H1 (cell line): ENCODE results near the gene SYTL2. TPM values are rescaled to one million over a fixed set of nuclear protein-coding genes. Genes with fewer than 3 reads are reported as not detected.

Experiments used
- CTCF ChIA-PET: fragments of 300-600 bp; sonication (Branson Sonifier 250); formaldehyde crosslinking; loops from one replicate; lab custom pipeline; 2021; ENCODE audit not compliant: partially characterized antibody; lab: Charles Lee
- POLR2A ChIA-PET: fragments of 300-600 bp; sonication (Branson Sonifier 250); formaldehyde crosslinking; loops from one replicate; lab custom pipeline; 2021; ENCODE audit warnings: inconsistent platforms; ENCODE audit not compliant: partially characterized antibody; lab: Charles Lee
- DNase-seq, 2 experiments: peaks; one replicate each; pipeline versions ENCODE4 v3.0.0 to v3.0.0-alpha.2; 2010 to 2022; ENCODE audit warnings: low spot score in 2 of 2, low read depth in 1 of 2, mixed read lengths in 1 of 2
- FAIRE-seq: peaks from 2 replicates; lab custom pipeline; 2011; peaks lifted over from hg19 to GRCh38; lab: Jason Lieb, UNC
- H2AFZ ChIP-seq: 2 replicates; pipeline ENCODE4 v1.8.1; 2012; ENCODE audit warnings: low read length, inconsistent platforms
- H2AK5ac ChIP-seq: 2 replicates; pipeline ENCODE4 v1.6.1; 2013; ENCODE audit warnings: low read depth, low read length
- H2BK120ac ChIP-seq: replicated peaks from 2 replicates; pipeline ENCODE3; 2013; ENCODE audit warnings: low read depth, low read length, inconsistent platforms
- H2BK12ac ChIP-seq: 2 replicates; pipeline ENCODE4 v1.6.1; 2013; ENCODE audit warnings: low read depth, low read length
- H2BK15ac ChIP-seq: 2 replicates; pipeline ENCODE4 v1.6.1; 2013; ENCODE audit warnings: low read length
- H2BK20ac ChIP-seq: 2 replicates; pipeline ENCODE4 v1.6.1; 2013; ENCODE audit warnings: low read length
- H2BK5ac ChIP-seq: 2 replicates; pipeline ENCODE4 v1.6.1; 2013; ENCODE audit warnings: low read depth, low read length
- H3K14ac ChIP-seq: 2 replicates; pipeline ENCODE4 v1.6.1; 2013; ENCODE audit warnings: inconsistent platforms; ENCODE audit not compliant: insufficient read length
- H3K18ac ChIP-seq: 2 replicates; pipeline ENCODE4 v1.6.1; 2013; ENCODE audit warnings: low read length; ENCODE audit errors: extremely low read depth
- H3K23ac ChIP-seq: 2 replicates; pipeline ENCODE4 v1.6.1; 2013; ENCODE audit warnings: inconsistent platforms; ENCODE audit not compliant: insufficient read length
- H3K23me2 ChIP-seq: 2 replicates; pipeline ENCODE4 v1.6.1; 2013; ENCODE audit warnings: low read depth, low read length
- H3K27ac ChIP-seq: 2 replicates; pipeline ENCODE4 v1.6.1; 2011; ENCODE audit warnings: low read depth, low read length, inconsistent platforms
- H3K27me3 ChIP-seq, 4 experiments: replicated peaks in 1 of 4; 1 replicate in 1 of 4; 2 replicates in 3 of 4; pipeline versions ENCODE4 v1.6.1 to v1.8.1; 2011 to 2013; ENCODE audit warnings: low read length in 3 of 4, mild to moderate bottlenecking in 3 of 4, inconsistent platforms in 2 of 4, mixed read lengths in 2 of 4, moderate library complexity in 1 of 4; ENCODE audit not compliant: control insufficient read depth in 3 of 4, insufficient read depth in 3 of 4; ENCODE audit errors: extremely low read depth in 1 of 4
- H3K36me3 ChIP-seq, 4 experiments: 2 replicates each; pipeline versions ENCODE4 v1.6.1 to v1.8.1; 2011 to 2013; ENCODE audit warnings: mild to moderate bottlenecking in 4 of 4, low read length in 3 of 4, moderate library complexity in 2 of 4, control low read depth in 1 of 4, inconsistent platforms in 1 of 4; ENCODE audit not compliant: insufficient read depth in 4 of 4, control insufficient read depth in 2 of 4
- H3K4ac ChIP-seq: replicated peaks from 2 replicates; pipeline ENCODE3; 2013; ENCODE audit warnings: low read length, low read depth, mixed read lengths, inconsistent platforms; ENCODE audit not compliant: insufficient read length
- H3K4me1 ChIP-seq, 4 experiments: replicated peaks in 1 of 4; 1 replicate in 1 of 4; 2 replicates in 3 of 4; pipeline versions ENCODE4 v1.6.1 to v1.8.1; 2011 to 2013; ENCODE audit warnings: low read length in 3 of 4, inconsistent platforms in 2 of 4, mixed read lengths in 1 of 4; ENCODE audit not compliant: insufficient read depth in 4 of 4, control insufficient read depth in 3 of 4
- H3K4me2 ChIP-seq, 2 experiments: 2 replicates each; pipeline versions ENCODE4 v1.6.1 to v1.8.1; 2011 to 2013; ENCODE audit warnings: low read depth in 2 of 2, low read length in 2 of 2, control low read depth in 1 of 2, inconsistent platforms in 1 of 2, mild to moderate bottlenecking in 1 of 2; ENCODE audit not compliant: insufficient read depth in 1 of 2
- H3K4me3 ChIP-seq, 4 experiments: fragments of 200-600, 300-600 bp in 1 of 4; sonication (generic), shearing (Covaris generic), sonication (Bioruptor Twin) in 1 of 4; 2 replicates each; pipeline versions ENCODE4 v1.5.1 to v1.8.1; 2011 to 2016; ENCODE audit warnings: low read length in 4 of 4, low read depth in 3 of 4, control low read depth in 2 of 4, inconsistent platforms in 2 of 4, mild to moderate bottlenecking in 2 of 4, mixed read lengths in 1 of 4, moderate library complexity in 1 of 4; ENCODE audit not compliant: insufficient read depth in 2 of 4; ENCODE audit errors: extremely low read depth in 1 of 4
- H3K56ac ChIP-seq: replicated peaks from 2 replicates; pipeline ENCODE3; 2013; ENCODE audit warnings: low read depth, mild to moderate bottlenecking, mixed read lengths, low read length, inconsistent platforms; ENCODE audit not compliant: insufficient read length
- H3K79me1 ChIP-seq: 2 replicates; pipeline ENCODE4 v1.6.1; 2013; ENCODE audit warnings: low read depth, low read length, control low read depth
- H3K79me2 ChIP-seq, 2 experiments: 2 replicates each; pipeline versions ENCODE4 v1.6.1 to v1.8.1; 2012 to 2013; ENCODE audit warnings: low read length in 2 of 2, mild to moderate bottlenecking in 2 of 2, inconsistent platforms in 1 of 2; ENCODE audit not compliant: insufficient read depth in 2 of 2, control insufficient read depth in 1 of 2
- H3K9ac ChIP-seq, 4 experiments: replicated peaks in 1 of 4; 1 replicate in 1 of 4; 2 replicates in 3 of 4; pipeline versions ENCODE4 v1.6.1 to v1.8.1; 2011 to 2013; ENCODE audit warnings: low read depth in 3 of 4, low read length in 3 of 4, control low read depth in 2 of 4, mild to moderate bottlenecking in 2 of 4, moderate library complexity in 2 of 4, inconsistent platforms in 1 of 4; ENCODE audit errors: extremely low read depth in 1 of 4
- H3K9me3 ChIP-seq, 2 experiments: 2 replicates each; pipeline versions ENCODE4 v1.6.1 to v1.8.1; 2012 to 2013; ENCODE audit warnings: mild to moderate bottlenecking in 2 of 2, moderate library complexity in 2 of 2, control low read depth in 1 of 2, inconsistent platforms in 1 of 2, low read depth in 1 of 2, low read length in 1 of 2, mixed read lengths in 1 of 2; ENCODE audit not compliant: insufficient read depth in 2 of 2
- H4K20me1 ChIP-seq, 2 experiments: replicated peaks in 1 of 2; 2 replicates each; pipeline versions ENCODE3 to v1.8.1; 2011 to 2013; ENCODE audit warnings: inconsistent platforms in 2 of 2, low read length in 2 of 2, mild to moderate bottlenecking in 1 of 2; ENCODE audit not compliant: insufficient read depth in 2 of 2, control insufficient read depth in 1 of 2
- H4K5ac ChIP-seq: 2 replicates; pipeline ENCODE4 v1.6.1; 2013; ENCODE audit warnings: low read length, low read depth, mixed read lengths, inconsistent platforms; ENCODE audit not compliant: insufficient read length
- H4K8ac ChIP-seq: 2 replicates; pipeline ENCODE4 v1.8.0; 2013; ENCODE audit warnings: mild to moderate bottlenecking, moderate library complexity, low read length, inconsistent platforms; ENCODE audit not compliant: insufficient read depth; ENCODE audit errors: extremely low read depth
- H4K91ac ChIP-seq: replicated peaks from 2 replicates; pipeline ENCODE3; 2013; ENCODE audit warnings: low read length, mixed read lengths, inconsistent platforms; ENCODE audit not compliant: insufficient read length
- NRF1 ChIP-seq: IDR thresholded peaks from 2 replicates; pipeline ENCODE4 v1.6.1; 2011; ENCODE audit warnings: mild to moderate bottlenecking, low read depth, low read length, improper control_type of control experiment
- WGBS, 2 experiments: shearing (Covaris generic) in 1 of 2; methylation state at CpG; one replicate each; pipeline versions ENCODE4 v1.1.6 to v1.1.7; 2013 to 2015; ENCODE audit warnings: low lambda C conversion rate in 2 of 2, mixed read lengths in 2 of 2, inconsistent platforms in 1 of 2, low coverage in 1 of 2, missing lambda C conversion rate in 1 of 2; ENCODE audit not compliant: insufficient replicate concordance in 2 of 2, insufficient coverage in 1 of 2, insufficient read length in 1 of 2; ENCODE audit errors: extremely low coverage in 1 of 2, missing lambda C conversion rate in 1 of 2; 5-methylcytosine and 5-hydroxymethylcytosine counted together
- polyA plus RNA-seq, 7 experiments: library from polyadenylated mRNA; depleted of rRNA in 3 of 7; stranded (reverse) in 5 of 7; unstranded in 2 of 7; fragments of >200 nt in 5 of 7; fragments of 200-250 nt in 2 of 7; gene quantifications; 1 replicate in 5 of 7; 2 replicates in 1 of 7; 4 replicates in 1 of 7; pipeline versions ENCODE4 v1.2.1 to v1.2.3, GENCODE V29; 2011 to 2013; ENCODE audit warnings: missing spikeins in 2 of 7, mixed read lengths in 2 of 7
- total RNA-seq: library from RNA; stranded (reverse); fragmentation: NEBNext Ultra II Directional; extraction: Animal tissue kit (Norgen Biotek cat#: 25700); gene quantifications from 2 replicates; pipeline ENCODE4 v1.2.1, GENCODE V29; 2021

SYTL2 gene
- total and polyA plus RNA-seq, 2 of the 8 experiments (the other 6 are each of a cell fraction or from before 2014, with no cell fraction given), result 1.3 to 9.1 TPM

- H4K8ac ChIP-seq, result no peak overlapping the region
- H3K4me3 ChIP-seq, result no peak overlapping the region
- H3K36me3 ChIP-seq, result no peaks in the 10 kb centered on the region
- H3K4me2 ChIP-seq, result no peak overlapping the region
- no peak for TF ChIP-seq NRF1
- H3K23me2 ChIP-seq, result peaks cover 2% of the 10 kb centered on the region; the same call in 1 of the 2 replicates
- no peak overlapping the region for H2AK5ac ChIP-seq
- H2BK15ac ChIP-seq, result no peak overlapping the region
- H2BK20ac ChIP-seq, result no peak overlapping the region
- WGBS, 2 experiments, result 92% methylated on average over 35 of the region's 43 CpGs; no CpG with 5 or more reads in 1 of the 2 experiments
- H3K4ac ChIP-seq, result no peak overlapping the region
- no peak overlapping the region for H3K23ac ChIP-seq
- DNase-seq (no peak), FAIRE-seq (no peak)
- no peak overlapping the region for H2BK5ac ChIP-seq
- H3K9me3 ChIP-seq, result no peaks in the 10 kb centered on the region
- no peak overlapping the region for H3K18ac ChIP-seq
- H3K79me1 ChIP-seq, result no peaks in the 10 kb centered on the region
- H3K27me3 ChIP-seq, result no peaks in the 10 kb centered on the region; a peak in 1 of 7 replicates
- H3K27ac ChIP-seq, result no peak overlapping the region
- H3K4me1 ChIP-seq, result peaks cover 0 to 3% (median 1%) of the 10 kb centered on the region in 4 experiments; a peak in 3 of 7 replicates
- no peaks in the 10 kb centered on the region for H4K20me1 ChIP-seq
- POLR2A ChIA-PET, result no interaction called here
- no peak overlapping the region for H3K14ac ChIP-seq
- no peak overlapping the region for H2AFZ ChIP-seq
- no peaks in the 10 kb centered on the region for H3K79me2 ChIP-seq
- no peak overlapping the region for H2BK12ac ChIP-seq
- CTCF ChIA-PET, result interaction anchor here (4.5 kb wide), 1 partner anchor 14 kb away, joined by 33 read pairs; no protein-coding TSS in a partner anchor
- no peak overlapping the region for H2BK120ac ChIP-seq
- no peak overlapping the region for H4K91ac ChIP-seq
- H3K9ac ChIP-seq, result no peak overlapping the region
- no peak overlapping the region for H3K56ac ChIP-seq
- H4K5ac ChIP-seq, result no peak overlapping the region
Observed at GRCh38 chr11:85682330-85683305, 128.3 kb downstream of the SYTL2 start.
